HG03066 (cell line): ENCODE data around the gene ESYT3.
"Not testable (repeated sequence)": the region's sequence is repeated elsewhere in the genome, so short reads cannot be mapped to it uniquely, and the experiment has no call there.

Source experiments
- ATAC-seq: cut with Tn5 transposase; IDR thresholded peaks from one replicate; pipeline ENCODE4 v1.9.1; 2021; ENCODE audit warnings: low read depth; ENCODE audit not compliant: unreplicated experiment

The ESYT3 gene

GRCh38 chr3:138441256-138441655, 6.8 kb downstream of the ESYT3 start:
- no peak for ATAC-seq

- ATAC-seq, result no peak
Observed at GRCh38 chr3:138441742-138442141, 7.3 kb downstream of the ESYT3 start.

GRCh38 chr3:138442433-138442832, 8.0 kb downstream of the ESYT3 start:
- ATAC-seq, result no peak

DNA sequence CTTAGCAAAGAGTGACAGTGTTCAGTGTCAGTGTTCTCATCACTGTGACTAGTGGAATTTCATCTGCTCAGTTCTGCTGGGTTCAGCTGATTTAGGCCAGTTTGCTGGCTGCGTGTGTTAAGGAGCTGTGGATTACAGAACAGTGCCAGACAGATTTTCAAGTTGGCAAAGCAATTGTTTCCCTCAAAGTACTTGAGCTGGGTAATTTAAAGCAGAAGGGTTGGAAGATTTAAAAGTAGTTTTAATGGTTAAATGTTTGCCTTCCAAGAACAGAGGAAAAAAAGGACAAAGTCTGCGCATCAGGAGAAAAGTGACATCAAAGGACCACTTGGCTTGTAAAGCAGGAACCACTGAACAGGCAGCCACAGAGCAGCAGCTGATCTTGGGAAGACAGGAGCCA, 8.7 kb downstream of the ESYT3 start:
- ATAC-seq, result no peak

DNA sequence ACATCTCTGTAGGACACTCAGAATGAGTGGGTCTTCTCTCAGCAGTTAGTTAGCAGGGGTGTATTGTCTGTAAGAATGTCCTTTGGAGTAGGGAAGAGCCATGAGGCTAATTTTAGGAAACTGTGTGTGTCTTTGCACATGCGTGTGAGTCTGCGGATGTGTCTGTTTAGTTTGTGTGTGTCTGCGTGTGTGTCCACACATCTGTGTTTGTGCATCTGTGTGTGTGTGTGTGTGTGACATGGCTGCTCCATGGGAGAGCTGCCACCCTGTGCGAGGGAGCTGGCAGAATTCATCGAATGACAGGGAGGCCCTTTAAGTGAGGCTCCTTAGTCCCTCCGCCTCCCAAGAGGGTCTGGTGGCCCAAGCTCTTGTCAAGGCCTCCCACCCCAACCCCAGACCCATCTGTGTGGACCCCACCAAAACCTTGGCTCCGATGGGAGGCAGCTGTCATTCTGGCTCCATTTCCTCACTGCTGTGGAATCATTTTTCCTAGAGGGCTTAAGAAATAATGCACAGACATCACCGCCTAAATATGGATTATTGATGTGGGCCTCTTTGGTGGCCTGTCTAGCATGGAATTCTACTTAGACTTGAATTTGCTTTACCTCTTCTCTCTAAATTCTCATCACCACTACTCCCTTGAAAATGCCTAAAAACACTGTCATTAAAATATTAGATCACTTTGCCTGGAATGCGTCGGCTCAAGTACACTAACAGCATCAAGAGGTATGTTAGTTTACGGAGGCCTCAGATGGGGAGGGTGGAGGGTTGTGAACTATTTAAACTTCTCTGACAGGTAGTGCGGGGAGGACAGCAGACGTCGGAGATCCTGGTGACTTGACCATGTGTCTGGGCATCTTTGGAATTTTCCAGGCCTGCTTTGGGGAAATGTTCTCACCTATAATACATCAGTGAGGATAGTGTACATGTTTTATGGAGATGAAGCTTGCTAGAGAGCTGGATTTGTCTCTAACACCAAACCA, 9.4 kb downstream of the ESYT3 start:
- ATAC-seq, result no peak

DNA sequence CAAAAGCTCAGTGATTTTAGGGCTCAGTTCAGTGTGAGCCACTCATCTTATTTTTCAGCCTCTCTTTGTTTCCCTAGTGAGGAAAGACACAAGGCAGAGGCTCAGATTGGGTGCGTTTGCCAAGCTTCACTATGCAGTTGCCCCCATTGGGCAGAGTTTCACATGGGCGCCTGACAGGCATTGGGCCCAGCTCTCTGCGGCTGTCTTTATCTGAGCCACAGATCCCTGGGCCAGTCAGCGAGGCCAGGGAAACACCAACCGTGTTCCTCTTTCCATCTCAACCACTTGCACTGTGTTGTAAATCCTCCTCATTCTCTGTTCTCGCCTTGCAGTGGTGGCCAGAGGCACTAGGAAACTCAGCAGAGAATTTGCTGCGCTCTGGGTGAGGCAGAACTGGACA, 10.8 kb downstream of the ESYT3 start:
- no peak for ATAC-seq

GRCh38 chr3:138445654-138446053, 11.2 kb downstream of the ESYT3 start:
- no peak for ATAC-seq

GRCh38 chr3:138448631-138449030, 14.2 kb downstream of the ESYT3 start:
- no peak for ATAC-seq

DNA sequence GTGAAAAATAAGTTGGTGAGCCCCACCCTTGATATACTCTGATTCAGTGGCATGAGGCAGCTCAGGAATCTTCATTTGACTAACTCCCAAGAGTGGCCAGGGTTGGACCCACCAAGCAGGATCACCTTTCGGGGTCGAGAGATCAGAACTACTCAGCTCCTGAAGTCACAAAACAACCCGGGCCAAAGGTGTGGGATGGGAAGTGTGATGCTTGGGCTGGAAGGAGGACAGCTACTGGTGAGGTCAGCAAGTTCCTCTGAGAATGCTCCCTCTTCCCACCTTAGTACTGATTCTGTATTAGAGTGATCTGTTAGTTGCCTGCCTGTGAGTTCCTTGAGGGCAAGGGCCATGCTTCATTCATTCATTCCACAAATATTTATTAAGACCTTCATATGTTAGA, 15.1 kb downstream of the ESYT3 start:
- ATAC-seq, result no peak

DNA sequence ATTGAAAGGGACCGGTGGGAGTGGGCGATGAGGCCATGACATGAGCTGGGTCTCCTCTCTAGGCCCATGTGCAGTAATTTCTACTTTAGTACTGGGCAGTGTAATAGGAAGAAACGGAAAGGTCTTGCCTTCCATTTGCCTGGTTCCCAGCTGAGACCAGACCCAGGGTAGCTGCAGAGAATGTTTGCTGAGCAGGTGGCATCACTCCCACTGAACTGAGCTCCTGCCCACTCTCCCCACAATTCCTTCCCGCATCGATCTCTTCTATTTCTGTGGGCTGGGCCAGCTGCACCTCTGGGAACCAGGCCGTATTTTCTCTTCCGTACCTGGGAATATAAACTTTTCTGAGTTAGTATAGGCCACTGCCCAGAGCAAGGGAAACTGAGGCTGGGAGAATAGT, 15.8 kb downstream of the ESYT3 start:
- no peak for ATAC-seq

- ATAC-seq, result no peak
Observed at GRCh38 chr3:138450704-138451424, 16.4 kb downstream of the ESYT3 start.

- ATAC-seq, result no peak
Observed at GRCh38 chr3:138451595-138452162, 17.3 kb downstream of the ESYT3 start.

DNA sequence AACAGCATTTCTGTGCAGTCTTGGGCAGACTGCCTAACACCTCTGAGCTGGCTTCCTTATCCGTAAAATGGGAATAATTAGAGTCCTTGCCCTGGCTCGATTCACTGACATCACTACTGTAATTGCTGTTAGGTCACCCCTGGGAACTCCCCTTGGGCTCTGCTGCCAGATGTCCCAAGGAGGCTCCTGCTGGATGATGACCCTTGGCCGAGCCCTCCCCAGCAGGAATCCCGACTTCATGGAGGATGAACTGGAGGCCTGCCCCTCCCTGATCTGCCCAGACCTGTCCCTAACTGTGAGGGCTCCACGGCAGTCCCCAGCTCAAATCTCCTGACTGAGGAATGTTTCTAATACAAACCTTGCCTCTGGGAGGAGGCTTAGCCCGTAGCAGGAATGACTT, 18.0 kb downstream of the ESYT3 start:
- no peak for ATAC-seq

GRCh38 chr3:138453940-138454339, 19.5 kb downstream of the ESYT3 start:
- not testable (repeated sequence) for ATAC-seq

DNA sequence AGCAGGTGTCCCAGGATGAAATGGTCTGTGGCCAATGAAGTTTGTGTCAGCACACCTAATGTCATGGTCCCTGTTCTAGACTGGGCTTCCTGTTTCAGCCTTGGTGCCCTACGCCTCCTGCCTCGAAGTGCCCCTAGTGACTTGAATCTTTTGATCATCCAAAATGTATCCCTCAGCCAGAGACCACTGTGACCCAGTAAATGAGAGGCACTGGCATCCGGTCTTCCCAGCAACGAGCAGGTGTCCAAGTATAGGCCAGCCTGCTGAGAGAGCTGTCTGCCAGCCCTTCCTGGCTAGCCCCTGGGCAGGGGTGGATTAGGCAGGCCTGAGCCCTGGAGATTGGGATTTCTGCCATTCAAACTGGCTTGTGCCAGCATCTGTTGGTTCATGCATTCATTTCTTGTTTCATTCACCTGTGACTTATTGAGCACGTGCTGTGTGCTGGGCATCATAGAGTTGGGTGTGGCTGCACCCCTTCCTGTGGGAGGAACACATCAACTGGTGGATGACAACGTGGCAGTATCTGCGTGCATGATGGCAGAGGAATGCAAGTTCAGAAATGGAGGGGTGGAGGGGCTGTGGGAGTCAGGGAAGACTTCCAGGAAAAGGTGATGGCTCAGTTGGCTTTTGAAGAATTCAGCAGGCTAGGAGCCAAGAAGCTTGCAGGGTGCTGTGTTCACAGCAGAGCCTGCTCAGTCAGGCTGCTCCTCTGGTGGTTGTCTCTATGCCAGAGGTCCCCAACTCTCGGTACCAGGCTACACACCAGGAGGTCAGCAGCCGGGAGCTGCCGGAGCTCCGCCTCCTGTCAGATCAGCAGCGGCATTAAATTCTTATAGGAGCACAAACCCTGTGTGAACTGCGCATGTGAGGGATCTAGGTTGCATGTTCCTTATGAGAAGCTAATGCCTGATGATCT, 21.6 kb downstream of the ESYT3 start:
- no peak for ATAC-seq

- ATAC-seq, result no peak
Observed at GRCh38 chr3:138456961-138457862, 22.8 kb downstream of the ESYT3 start.

GRCh38 chr3:138457863-138458735, 23.7 kb downstream of the ESYT3 start:
- no peak for ATAC-seq

DNA sequence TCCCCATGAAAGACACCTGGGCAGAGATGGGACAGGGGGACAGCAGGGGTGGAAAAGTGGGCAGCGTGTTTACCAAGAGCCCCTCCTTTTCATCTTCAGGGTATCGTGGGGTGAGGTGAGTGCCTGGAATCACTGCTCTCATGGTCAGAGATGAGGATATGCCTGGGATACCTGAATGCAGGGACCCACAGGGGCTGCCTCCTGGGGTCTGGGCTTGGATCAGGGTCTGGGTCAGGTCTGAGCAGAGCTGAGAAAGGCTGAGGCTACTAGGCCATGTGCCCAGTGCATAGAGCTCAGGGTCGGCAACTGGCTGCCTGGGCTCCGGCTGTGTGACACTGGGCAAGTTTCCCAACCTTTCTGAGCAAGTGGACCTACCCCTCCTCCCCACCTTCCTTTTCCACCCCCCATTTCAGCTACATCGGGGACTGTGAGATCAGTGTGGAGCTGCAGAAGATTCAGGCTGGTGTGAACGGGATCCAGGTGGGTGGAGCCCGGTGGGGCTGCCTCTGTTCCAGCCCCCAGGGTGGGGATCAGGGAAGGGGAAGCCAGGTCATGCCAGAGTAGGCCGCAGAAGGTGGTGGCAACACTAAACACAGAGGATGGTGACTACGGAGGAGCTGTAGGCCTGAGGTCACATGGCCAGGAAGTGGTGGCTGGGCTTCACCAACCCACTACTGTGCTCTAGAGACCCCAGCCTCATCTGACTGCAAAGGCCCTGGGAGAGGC, 24.5 kb downstream of the ESYT3 start:
- ATAC-seq, result no peak
